Stimulated activated CD8-positive, alpha-beta memory T cell treated with anti-CD3 and anti-CD28 coated beads, Interleukin-7, amount 100 ng/mL, for 4 hours (primary cell): Measurements from ENCODE around the gene APOA4.

Experiments used
- DNase-seq, 2 donors: peaks; one replicate each; pipeline ENCODE4 v3.0.0-alpha.2; 2020; ENCODE audit warnings: low read depth in 2 of 2

The APOA4 gene

GRCh38 chr11:116830184-116830912 lies 7.2 kb upstream of the APOA4 start:
- no peak for DNase-seq

- no peak for DNase-seq
Observed at GRCh38 chr11:116829525-116830183, 6.5 kb upstream of the APOA4 start, which contains the start of gene APOC3. Gene APOC3, plus strand, starts transcription at chr11:116829907. Its CDS starts 676 bp downstream, at chr11:116830583.

- no peak for DNase-seq
Observed at GRCh38 chr11:116828632-116829524, 5.8 kb upstream of the APOA4 start.

GRCh38 chr11:116827461-116827860 lies 4.4 kb upstream of the APOA4 start:
- no peak for DNase-seq

GRCh38 chr11:116826751-116827431 lies 3.8 kb upstream of the APOA4 start:
- DNase-seq = no peak

GRCh38 chr11:116825854-116826750 lies 3.0 kb upstream of the APOA4 start:
- no peak for DNase-seq

GRCh38 chr11:116825434-116825833 lies 2.3 kb upstream of the APOA4 start:
- no peak for DNase-seq

- no peak for DNase-seq
Observed at GRCh38 chr11:116822575-116822974, 529 bp downstream of the APOA4 start.

GRCh38 chr11:116821050-116821918 lies 1.8 kb downstream of the APOA4 start:
- no peak for DNase-seq

- no peak for DNase-seq
Observed at GRCh38 chr11:116819049-116819448, 4.1 kb downstream of the APOA4 start.

GRCh38 chr11:116814502-116814901 lies 8.6 kb downstream of the APOA4 start:
- DNase-seq = no peak

- no peak for DNase-seq
Observed at GRCh38 chr11:116813781-116814471, 9.2 kb downstream of the APOA4 start.

- DNase-seq = no peak
Observed at GRCh38 chr11:116813170-116813569, 9.9 kb downstream of the APOA4 start.

- DNase-seq = no peak
Observed at GRCh38 chr11:116812109-116812508, 11.0 kb downstream of the APOA4 start.

- DNase-seq = no peak
Observed at GRCh38 chr11:116811194-116811593, 11.9 kb downstream of the APOA4 start.

- DNase-seq = no peak
Observed at GRCh38 chr11:116808262-116809175, 14.6 kb downstream of the APOA4 start.

GRCh38 chr11:116807601-116808261 lies 15.4 kb downstream of the APOA4 start:
- no peak for DNase-seq
